ENCODE data around the gene SRA1. TPM values are rescaled to one million over a fixed set of nuclear protein-coding genes. Genes with fewer than 3 reads are reported as not detected.

SRA1 gene
- total RNA-seq, 1 donor from 2014 or later: 50.3 TPM

GRCh38 chr5:140556438-140556837, 835 bp downstream of the SRA1 start:
- no peak for TF ChIP-seq CTCF (IDR thresholded peaks at IDR 0.05)
- H3K9me3 Mint-ChIP-seq (ENCODE audit: low read depth): no peaks in the 10 kb centered on the region
- H3K27me3 Mint-ChIP-seq (ENCODE audit: low read depth): no peaks in the 10 kb centered on the region

GRCh38 chr5:140555747-140556312, 1.4 kb downstream of the SRA1 start:
- Mint-ChIP-seq H3K9me3 (ENCODE audit: low read depth) (no peaks in the 10 kb centered on the region), H3K4me3 (ENCODE audit: unreplicated experiment) (peak overlapping the region; percentile 74), H3K4me1 (ENCODE audit: low read depth) (peaks cover 48% of the 10 kb centered on the region), H3K27me3 (ENCODE audit: low read depth) (no peaks in the 10 kb centered on the region), H3K27ac (ENCODE audit: unreplicated experiment) (peak overlapping the region; percentile 99), H3K36me3 (ENCODE audit: low read depth) (peaks cover 15% of the 10 kb centered on the region)
- no peak for TF ChIP-seq CTCF (IDR thresholded peaks at IDR 0.05)
- DNase-seq (ENCODE audit: low spot score): no peak

More at GRCh38 chr5:140556438-140556837, 835 bp downstream of the SRA1 start:
- DNase-seq (ENCODE audit: low spot score): no peak
- peaks cover 52% of the 10 kb centered on the region for H3K4me1 Mint-ChIP-seq (ENCODE audit: low read depth)
- H3K4me3 Mint-ChIP-seq (ENCODE audit: unreplicated experiment): peak overlapping the region; percentile 74
- peaks cover 13% of the 10 kb centered on the region for H3K36me3 Mint-ChIP-seq (ENCODE audit: low read depth)
- H3K27ac Mint-ChIP-seq (ENCODE audit: unreplicated experiment): peak overlapping the region; percentile 99

- Mint-ChIP-seq H3K4me3 (ENCODE audit: unreplicated experiment) (no peak overlapping the region), H3K4me1 (ENCODE audit: low read depth) (peaks cover 57% of the 10 kb centered on the region), H3K27ac (ENCODE audit: unreplicated experiment) (peak overlapping the region; percentile 99)
Measured at GRCh38 chr5:140554454-140554853, 2.8 kb downstream of the SRA1 start.

GRCh38 chr5:140553657-140554056, 3.6 kb downstream of the SRA1 start:
- no peak for DNase-seq (ENCODE audit: low spot score)
- H3K4me1 Mint-ChIP-seq (ENCODE audit: low read depth): peaks cover 64% of the 10 kb centered on the region
- H3K4me3 Mint-ChIP-seq (ENCODE audit: unreplicated experiment): no peak overlapping the region
- no peak for TF ChIP-seq CTCF (IDR thresholded peaks at IDR 0.05)
- H3K9me3 Mint-ChIP-seq (ENCODE audit: low read depth): no peaks in the 10 kb centered on the region
- peaks cover 16% of the 10 kb centered on the region for H3K36me3 Mint-ChIP-seq (ENCODE audit: low read depth)
- H3K27ac Mint-ChIP-seq (ENCODE audit: unreplicated experiment): peak overlapping the region; percentile 99
- H3K27me3 Mint-ChIP-seq (ENCODE audit: low read depth): no peaks in the 10 kb centered on the region

More at GRCh38 chr5:140554454-140554853, 2.8 kb downstream of the SRA1 start:
- no peak for DNase-seq (ENCODE audit: low spot score)
- H3K9me3 Mint-ChIP-seq (ENCODE audit: low read depth): no peaks in the 10 kb centered on the region
- H3K36me3 Mint-ChIP-seq (ENCODE audit: low read depth): peaks cover 16% of the 10 kb centered on the region
- H3K27me3 Mint-ChIP-seq (ENCODE audit: low read depth): no peaks in the 10 kb centered on the region
- no peak for TF ChIP-seq CTCF (IDR thresholded peaks at IDR 0.05)

- no peak for TF ChIP-seq CTCF (IDR thresholded peaks at IDR 0.05)
- Mint-ChIP-seq H3K9me3 (ENCODE audit: low read depth) (no peaks in the 10 kb centered on the region), H3K4me1 (ENCODE audit: low read depth) (peaks cover 71% of the 10 kb centered on the region), H3K4me3 (ENCODE audit: unreplicated experiment) (no peak overlapping the region), H3K36me3 (ENCODE audit: low read depth) (peaks cover 16% of the 10 kb centered on the region), H3K27ac (ENCODE audit: unreplicated experiment) (no peak overlapping the region), H3K27me3 (ENCODE audit: low read depth) (no peaks in the 10 kb centered on the region)
- DNase-seq (ENCODE audit: low spot score): no peak
Measured at GRCh38 chr5:140551872-140552271, 5.4 kb downstream of the SRA1 start.
